ENCODE measurements around the gene MGAT4D. TPM values are rescaled to one million over a fixed set of nuclear protein-coding genes. Genes with fewer than 3 reads are reported as not detected.
A peak's percentile ranks its signal among the peaks of the same experiment; 100 is the strongest.
"Not testable (repeated sequence)": the region's sequence is repeated elsewhere in the genome, so short reads cannot be mapped to it uniquely, and the experiment has no call there.

Gene MGAT4D
- polyA plus RNA-seq, 1 experiment: not detected

DNA sequence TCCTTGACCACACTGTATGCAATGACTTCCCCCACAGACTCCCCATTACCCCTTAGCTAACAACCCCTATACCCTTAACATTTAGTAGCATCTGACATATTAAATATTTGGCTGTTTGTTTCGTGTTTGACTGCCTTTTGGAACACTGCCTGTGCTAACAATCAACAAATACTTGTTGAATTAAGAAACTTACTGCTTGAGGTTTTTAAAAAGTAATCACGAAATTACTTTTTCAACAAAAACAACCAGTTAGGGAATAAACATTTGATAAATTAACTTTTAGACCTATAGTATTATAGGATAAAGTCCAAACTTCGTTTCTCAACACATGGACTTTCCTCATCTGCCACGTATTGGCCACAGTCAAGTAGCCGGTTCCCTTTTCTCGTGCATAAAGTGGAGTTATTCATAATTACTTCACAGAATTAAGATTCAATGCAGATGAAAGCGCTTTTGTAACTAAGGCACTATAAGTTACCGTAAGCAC lies 25.3 kb upstream of the MGAT4D start:
- H3K4me3 ChIP-seq (ENCODE audit: low read depth, low read length): peak overlapping the region; percentile 66
- ChIA-PET POLR2A (interaction anchor here (0.6 kb wide), 1 partner anchor 778 kb away, joined by 5 read pairs; no protein-coding TSS in a partner anchor), CTCF (interaction anchor here (0.8 to 2.4 kb wide), 8 partner anchors 18 to 330 kb away, joined by 3 to 10 read pairs (median 4); partner anchors contain the start of gene SCOC)
- TF ChIP-seq, protein P1, sequence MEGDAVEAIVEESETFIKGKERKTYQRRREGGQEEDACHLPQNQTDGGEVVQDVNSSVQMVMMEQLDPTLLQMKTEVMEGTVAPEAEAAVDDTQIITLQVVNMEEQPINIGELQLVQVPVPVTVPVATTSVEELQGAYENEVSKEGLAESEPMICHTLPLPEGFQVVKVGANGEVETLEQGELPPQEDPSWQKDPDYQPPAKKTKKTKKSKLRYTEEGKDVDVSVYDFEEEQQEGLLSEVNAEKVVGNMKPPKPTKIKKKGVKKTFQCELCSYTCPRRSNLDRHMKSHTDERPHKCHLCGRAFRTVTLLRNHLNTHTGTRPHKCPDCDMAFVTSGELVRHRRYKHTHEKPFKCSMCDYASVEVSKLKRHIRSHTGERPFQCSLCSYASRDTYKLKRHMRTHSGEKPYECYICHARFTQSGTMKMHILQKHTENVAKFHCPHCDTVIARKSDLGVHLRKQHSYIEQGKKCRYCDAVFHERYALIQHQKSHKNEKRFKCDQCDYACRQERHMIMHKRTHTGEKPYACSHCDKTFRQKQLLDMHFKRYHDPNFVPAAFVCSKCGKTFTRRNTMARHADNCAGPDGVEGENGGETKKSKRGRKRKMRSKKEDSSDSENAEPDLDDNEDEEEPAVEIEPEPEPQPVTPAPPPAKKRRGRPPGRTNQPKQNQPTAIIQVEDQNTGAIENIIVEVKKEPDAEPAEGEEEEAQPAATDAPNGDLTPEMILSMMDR (IDR thresholded peaks at IDR 0.05; ENCODE audit: insufficient read depth, low read depth, low read length): no peak
- H3K27me3 ChIP-seq (ENCODE audit: control insufficient read depth, insufficient read depth, low read length): no peaks in the 10 kb centered on the region
- no peak for DNase-seq (ENCODE audit: low read depth)
- no peaks in the 10 kb centered on the region for H3K36me3 ChIP-seq (ENCODE audit: control insufficient read depth, insufficient read depth, low read length)

DNA sequence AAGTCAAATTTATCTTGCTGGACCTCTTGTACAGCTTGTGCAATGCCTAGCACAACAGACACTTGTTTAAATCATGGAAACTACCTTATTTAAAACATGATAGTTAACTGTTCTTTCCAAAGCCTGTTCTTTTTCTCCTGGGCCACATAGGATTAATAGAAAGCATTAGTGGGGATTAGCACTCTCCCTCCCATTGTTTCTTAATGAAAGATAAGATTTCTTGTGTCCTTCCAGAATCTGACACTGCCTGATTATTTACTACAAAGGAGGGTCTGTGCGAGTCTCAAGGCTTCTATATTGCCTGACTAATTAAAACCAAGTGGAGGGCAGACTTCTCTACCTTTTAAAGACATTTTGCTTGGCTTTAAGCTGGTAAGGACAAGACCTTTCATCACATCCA lies 17.3 kb upstream of the MGAT4D start:
- POLR2A ChIA-PET: no interaction called here
- CTCF ChIA-PET: interaction anchor here (1.5 kb wide), 1 partner anchor 9 kb away, joined by 4 read pairs; the partner anchor contains the start of gene ELMOD2
- no peaks in the 10 kb centered on the region for H3K36me3 ChIP-seq (ENCODE audit: control insufficient read depth, insufficient read depth, low read length)
- TF ChIP-seq, protein P1 (IDR thresholded peaks at IDR 0.05; ENCODE audit: insufficient read depth, low read depth, low read length): no peak
- H3K27me3 ChIP-seq (ENCODE audit: control insufficient read depth, insufficient read depth, low read length): no peaks in the 10 kb centered on the region
- DNase-seq (ENCODE audit: low read depth): no peak
- no peak overlapping the region for H3K4me3 ChIP-seq (ENCODE audit: low read depth, low read length)

DNA sequence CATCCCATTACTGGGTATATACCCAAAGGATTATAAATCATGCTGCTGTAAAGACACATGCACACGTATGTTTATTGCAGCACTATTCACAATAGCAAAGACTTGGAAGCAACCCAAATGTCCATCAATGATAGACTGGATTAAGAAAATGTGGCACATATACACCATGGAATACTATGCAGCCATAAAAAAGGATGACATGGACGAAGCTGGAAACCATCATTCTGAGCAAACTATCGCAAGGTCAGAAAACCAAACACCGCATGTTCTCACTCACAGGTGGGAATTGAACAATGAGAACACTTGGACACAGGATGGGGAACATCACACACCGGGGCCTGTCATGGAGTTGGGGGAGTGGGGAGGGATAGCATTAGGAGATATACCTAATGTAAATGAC lies 15.7 kb upstream of the MGAT4D start:
- H3K36me3 ChIP-seq (ENCODE audit: control insufficient read depth, insufficient read depth, low read length); H3K4me3 ChIP-seq (ENCODE audit: low read depth, low read length); POLR2A ChIA-PET; DNase-seq (ENCODE audit: low read depth); CTCF ChIA-PET; H3K27me3 ChIP-seq (ENCODE audit: control insufficient read depth, insufficient read depth, low read length): not testable (repeated sequence)

DNA sequence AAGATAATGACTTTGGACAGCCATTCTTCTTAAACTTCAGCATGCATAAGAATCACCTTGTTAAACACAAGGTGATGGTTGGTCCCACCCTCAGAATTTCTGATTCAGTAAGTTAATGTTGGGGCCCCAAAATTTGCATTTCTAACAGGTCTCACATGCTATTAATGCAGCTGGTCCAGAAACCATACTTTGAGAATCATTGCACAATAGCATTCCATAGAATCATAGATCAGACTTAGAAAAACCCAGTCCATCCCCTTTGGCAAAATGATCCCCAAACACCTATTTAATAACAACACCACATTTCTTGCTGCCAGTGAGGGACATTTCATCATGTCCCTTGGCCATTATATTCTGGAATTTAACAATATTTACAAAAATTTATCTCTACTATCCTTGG lies 6.2 kb upstream of the MGAT4D start:
- CTCF ChIA-PET: no interaction called here
- TF ChIP-seq, protein P1 (IDR thresholded peaks at IDR 0.05; ENCODE audit: insufficient read depth, low read depth, low read length): no peak

DNA sequence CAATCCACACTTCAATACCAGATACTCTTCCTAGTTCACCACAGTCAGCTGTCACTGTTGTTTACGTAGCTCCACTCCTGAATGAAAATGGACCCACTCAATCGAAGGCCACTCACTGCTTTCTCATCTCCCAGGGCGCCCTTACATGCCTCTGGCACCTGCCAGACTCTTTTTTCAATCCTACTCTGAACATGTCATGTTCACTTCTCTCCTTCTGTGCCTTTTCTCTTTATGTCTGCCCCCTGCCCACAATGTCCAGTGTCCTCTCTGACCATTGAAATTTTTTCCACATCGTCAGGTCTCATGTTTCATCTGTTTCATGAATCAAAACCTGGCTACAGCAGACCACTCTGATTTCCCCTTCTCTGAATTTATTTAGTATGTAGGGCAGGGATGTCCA lies 1.3 kb upstream of the MGAT4D start:
- TF ChIP-seq, protein P1 (IDR thresholded peaks at IDR 0.05; ENCODE audit: insufficient read depth, low read depth, low read length): no peak
- POLR2A ChIA-PET: no interaction called here
- no peak overlapping the region for H3K4me3 ChIP-seq (ENCODE audit: low read depth, low read length)
- H3K27me3 ChIP-seq (ENCODE audit: control insufficient read depth, insufficient read depth, low read length): peaks cover 19% of the 10 kb centered on the region
- CTCF ChIA-PET: interaction anchor here (1.3 kb wide), 1 partner anchor 18 kb away, joined by 3 read pairs; no protein-coding TSS in a partner anchor
- DNase-seq (ENCODE audit: low read depth): no peak
- H3K36me3 ChIP-seq (ENCODE audit: control insufficient read depth, insufficient read depth, low read length): no peaks in the 10 kb centered on the region

More for the DNA sequence above, 6.2 kb upstream of the MGAT4D start:
- POLR2A ChIA-PET: no interaction called here
- Histone ChIP-seq H3K4me3 (ENCODE audit: low read depth, low read length) (no peak overlapping the region), H3K27me3 (ENCODE audit: control insufficient read depth, insufficient read depth, low read length) (peaks cover 6% of the 10 kb centered on the region), H3K36me3 (ENCODE audit: control insufficient read depth, insufficient read depth, low read length) (no peaks in the 10 kb centered on the region)
- DNase-seq (ENCODE audit: low read depth): no peak

DNA sequence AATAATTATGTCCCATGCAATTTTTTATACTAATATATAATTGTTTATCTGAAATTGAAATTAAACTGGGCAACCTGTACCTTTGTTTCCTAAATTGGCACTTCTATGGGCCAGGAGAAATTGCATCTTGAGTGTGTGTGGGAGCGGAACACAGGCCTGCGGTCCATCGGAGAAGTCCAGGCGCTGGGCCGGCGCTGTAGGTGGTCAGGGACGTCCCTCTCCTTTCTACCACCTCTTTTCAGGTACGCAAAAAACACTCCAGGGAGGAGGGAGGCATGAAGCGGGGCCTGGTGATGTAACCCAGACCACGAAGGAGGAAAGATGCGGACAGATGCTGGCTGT lies 717 bp downstream of the MGAT4D start:
- DNase-seq (ENCODE audit: low read depth): no peak
- H3K36me3 ChIP-seq (ENCODE audit: control insufficient read depth, insufficient read depth, low read length): no peaks in the 10 kb centered on the region
- H3K4me3 ChIP-seq (ENCODE audit: low read depth, low read length): no peak overlapping the region
- H3K27me3 ChIP-seq (ENCODE audit: control insufficient read depth, insufficient read depth, low read length): peaks cover 20% of the 10 kb centered on the region
- ChIA-PET POLR2A (no interaction called here), CTCF (no interaction called here)
- TF ChIP-seq, protein P1 (IDR thresholded peaks at IDR 0.05; ENCODE audit: insufficient read depth, low read depth, low read length): no peak
